Breast epithelium (tissue), 3 donors: Measurements from ENCODE around the gene PLD3.

ENCODE experiments used
- CTCF ChIP-seq, 3 donors: fragments of 450-650 bp; IDR thresholded peaks; one replicate each; pipeline ENCODE4 v1.5.1; 2016 to 2017; ENCODE audit warnings: antibody characterized with exemption in 3 of 3, mild to moderate bottlenecking in 3 of 3, moderate library complexity in 3 of 3
- POLR2A ChIP-seq: fragments of 450-650 bp; IDR thresholded peaks from one replicate; pipeline ENCODE4 v1.6.1; 2016; ENCODE audit warnings: antibody characterized with exemption, mild to moderate bottlenecking, moderate library complexity
- POLR2AphosphoS5 ChIP-seq, 3 donors: sonication (generic); formaldehyde crosslinking; IDR thresholded peaks; one replicate each; pipeline ENCODE4 v1.6.1; 2017; ENCODE audit warnings: antibody characterized with exemption in 3 of 3

GRCh38 chr19:40321076-40321475, 27.4 kb upstream of the PLD3 start:
- TF ChIP-seq CTCF (IDR thresholded peaks at IDR 0.05) (no peak), POLR2AphosphoS5 (IDR thresholded peaks at IDR 0.05) (no peak), POLR2A (no peak)
